GDM1 (cell line): Measurements from ENCODE around the gene SMARCD3.
A peak's percentile ranks its signal among the peaks of the same experiment; 100 is the strongest.

ENCODE experiments used
- DNase-seq: peaks from one replicate; lab custom pipeline; 2025; lab: John Stamatoyannopoulos, UW

SMARCD3 gene

DNA sequence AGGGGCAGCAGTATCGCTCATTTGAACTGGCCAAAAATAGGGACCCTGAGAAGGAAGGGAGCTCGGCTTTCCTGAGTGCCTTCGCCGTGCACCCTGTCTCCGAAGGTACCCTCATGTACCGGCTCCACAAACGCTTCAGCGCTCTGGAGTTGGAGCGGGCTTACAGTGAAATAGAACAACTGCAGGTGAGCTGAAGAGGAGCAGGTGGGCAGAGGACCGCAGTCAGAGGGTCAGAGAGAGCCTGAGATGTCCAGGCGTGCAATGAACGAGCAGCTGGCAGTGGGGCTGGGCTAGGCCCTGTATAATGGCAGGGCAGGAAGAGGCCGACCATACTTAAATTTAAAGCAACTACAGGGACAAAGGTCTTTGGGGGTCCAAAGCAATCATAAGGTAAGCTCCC lies 12.1 kb downstream of the SMARCD3 start:
- DNase-seq = no peak

GRCh38 chr7:151235091-151235787 lies 13.3 kb downstream of the SMARCD3 start:
- DNase-seq = no peak

GRCh38 chr7:151233804-151234203 lies 14.7 kb downstream of the SMARCD3 start:
- no peak for DNase-seq

DNA sequence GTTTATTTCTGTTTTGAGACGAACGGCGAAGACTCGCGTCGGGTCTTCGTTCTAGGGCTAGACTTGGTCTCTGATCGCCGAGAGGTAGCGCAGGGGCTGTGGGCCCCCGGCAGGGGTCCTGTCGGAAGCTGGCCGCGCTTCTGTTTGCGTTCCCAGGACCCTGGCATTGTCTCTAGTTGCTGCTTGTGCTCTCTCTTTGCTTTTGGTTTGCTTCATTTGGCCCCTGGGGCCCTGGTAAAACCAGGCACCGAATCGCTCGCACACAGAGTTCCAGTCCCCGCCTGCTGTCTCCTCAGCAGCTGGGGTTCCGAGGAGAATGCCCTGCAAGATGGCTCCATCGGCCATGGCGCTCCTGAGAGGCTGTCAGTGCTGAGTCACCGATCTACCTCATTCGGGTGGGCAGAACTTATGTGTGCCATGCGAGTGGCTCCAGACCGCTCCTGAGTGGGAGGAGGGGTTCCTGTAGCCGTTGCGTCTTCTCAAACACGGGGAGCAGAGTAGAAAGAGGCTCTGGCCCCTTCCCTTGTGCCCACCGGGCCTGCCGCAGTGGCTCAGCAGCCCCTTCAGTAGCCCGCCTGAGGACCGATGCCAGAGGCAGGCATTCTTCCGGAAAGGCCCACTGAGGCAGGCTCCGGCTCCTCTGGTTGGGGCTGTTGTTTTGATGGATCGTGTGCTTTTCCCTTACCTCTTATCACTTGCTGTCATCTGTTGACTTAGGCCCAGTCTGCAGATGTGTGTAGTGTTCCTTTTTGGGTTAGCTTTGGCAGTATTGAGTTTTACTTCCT lies 15.4 kb downstream of the SMARCD3 start:
- peak; percentile 66 for DNase-seq

GRCh38 chr7:151232091-151232916 lies 16.2 kb downstream of the SMARCD3 start, which contains the start of gene CHPF2:
CHPF2 (plus strand) TSS chr7:151232483; CDS start chr7:151234012, 1,529 bp downstream.
- peak; percentile 88 for DNase-seq

DNA sequence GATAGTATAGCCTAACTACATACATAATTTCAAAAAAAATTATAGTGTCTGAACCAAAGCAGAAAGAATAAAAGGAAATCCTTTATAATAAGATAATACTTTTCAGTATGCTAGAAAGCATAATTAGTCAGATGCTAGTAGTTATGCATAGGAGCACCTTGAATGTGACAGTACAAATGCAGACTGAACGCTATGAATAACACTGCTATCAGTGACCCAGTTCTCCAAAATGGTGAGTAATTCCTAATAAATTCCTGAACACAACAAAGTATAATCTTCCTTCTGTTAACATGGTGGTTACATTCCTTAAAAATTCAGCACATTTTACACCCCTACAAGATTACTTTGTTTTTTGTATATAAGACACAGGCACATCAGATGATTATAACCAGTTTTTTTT lies 17.4 kb downstream of the SMARCD3 start:
- no peak for DNase-seq

- no peak for DNase-seq
Measured at GRCh38 chr7:151229249-151229648, 19.2 kb downstream of the SMARCD3 start.

DNA sequence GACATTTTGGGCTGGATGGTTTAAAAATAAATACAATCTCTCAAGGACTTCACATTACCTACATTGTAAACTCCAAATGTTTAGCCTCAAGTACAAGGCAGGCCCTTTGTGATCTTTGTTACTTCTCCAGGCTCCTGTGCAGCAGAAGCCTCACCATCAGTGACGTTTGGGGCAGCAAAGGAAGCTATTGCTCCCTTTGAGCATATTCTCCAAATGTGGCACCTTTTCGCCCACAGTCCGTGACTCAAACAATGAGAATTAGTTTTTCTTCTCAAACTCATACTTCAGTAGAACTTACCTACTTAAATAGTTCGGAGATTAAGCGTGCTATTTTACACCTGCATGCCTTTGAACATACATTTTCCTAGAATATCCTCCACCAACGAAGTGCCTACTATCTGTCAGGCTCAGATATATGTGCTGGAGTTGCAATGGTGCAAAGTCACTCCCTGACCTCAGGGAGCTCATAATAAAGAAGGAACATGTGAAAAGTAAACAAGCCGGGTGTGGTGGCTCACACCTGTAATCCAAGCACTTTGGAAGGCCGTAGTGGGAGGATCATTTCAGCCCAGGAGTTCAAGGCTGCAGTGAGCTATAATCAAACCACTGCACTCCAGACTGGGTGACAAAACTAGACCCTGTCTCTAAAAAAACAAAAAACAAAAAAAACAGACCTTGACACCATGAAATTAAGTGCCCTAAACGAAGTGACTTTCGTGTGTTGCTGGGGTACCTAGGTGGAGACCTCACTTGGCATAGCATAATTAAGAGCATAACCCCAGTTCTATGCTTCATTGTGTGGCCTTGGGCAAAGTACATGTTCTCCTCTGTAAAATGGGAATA lies 20.2 kb downstream of the SMARCD3 start:
- DNase-seq = no peak

- peak; percentile 96 for DNase-seq
Measured at GRCh38 chr7:151226875-151227782, 21.4 kb downstream of the SMARCD3 start, which contains the start of gene ABCF2. ABCF2 (minus strand) TSS chr7:151227205; CDS start chr7:151226458, 747 bp downstream.

GRCh38 chr7:151226560-151226874 lies 22.0 kb downstream of the SMARCD3 start:
- no peak for DNase-seq

DNA sequence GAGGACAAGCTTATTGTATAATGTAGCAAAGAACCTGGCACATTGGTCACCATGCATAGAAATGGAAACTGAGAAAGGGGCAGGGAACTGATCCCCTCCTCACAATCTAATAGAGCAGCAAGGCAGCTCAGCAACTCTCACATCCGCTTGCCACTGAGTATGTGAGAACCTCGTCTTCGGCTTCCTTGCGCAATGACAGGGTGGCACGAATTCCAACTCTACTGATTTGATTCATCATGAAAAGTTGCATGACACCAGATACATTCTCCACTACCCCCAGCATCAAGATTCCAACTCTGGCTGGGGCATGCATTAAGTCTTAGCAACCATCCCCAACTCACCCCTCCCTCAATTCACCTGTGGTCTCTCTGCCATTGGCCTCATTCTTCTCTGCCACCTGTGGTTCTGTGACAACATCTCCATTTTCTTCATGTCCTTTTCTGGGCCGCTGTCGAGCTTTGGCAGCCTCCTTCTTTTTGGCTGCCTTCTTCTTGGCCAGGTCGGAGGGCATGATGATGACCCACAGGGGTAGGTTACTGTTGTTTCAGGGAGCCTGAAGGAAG lies 22.5 kb downstream of the SMARCD3 start:
- no peak for DNase-seq

- no peak for DNase-seq
Measured at GRCh38 chr7:151223728-151224127, 24.8 kb downstream of the SMARCD3 start.

GRCh38 chr7:151218170-151218569 lies 30.3 kb downstream of the SMARCD3 start:
- DNase-seq = no peak

DNA sequence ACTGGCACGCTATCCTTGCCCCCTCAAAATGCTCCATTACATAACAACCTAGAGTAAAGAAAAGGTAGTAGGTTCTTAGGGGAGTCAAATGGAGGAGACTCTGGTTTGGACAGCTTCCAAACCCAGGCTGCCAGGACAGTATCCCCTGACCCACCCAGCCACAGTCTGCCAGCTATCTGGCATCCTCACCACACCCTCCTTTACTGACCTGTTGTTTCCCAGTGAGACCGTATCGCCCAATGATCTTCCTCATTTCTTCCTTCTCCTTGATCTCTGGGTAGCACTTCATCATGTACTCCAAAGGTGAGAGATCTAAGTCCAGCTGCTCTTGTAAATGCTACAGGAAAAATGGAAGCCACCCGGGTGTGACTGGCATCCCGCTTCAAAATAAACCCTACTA lies 33.1 kb downstream of the SMARCD3 start:
- no peak for DNase-seq

DNA sequence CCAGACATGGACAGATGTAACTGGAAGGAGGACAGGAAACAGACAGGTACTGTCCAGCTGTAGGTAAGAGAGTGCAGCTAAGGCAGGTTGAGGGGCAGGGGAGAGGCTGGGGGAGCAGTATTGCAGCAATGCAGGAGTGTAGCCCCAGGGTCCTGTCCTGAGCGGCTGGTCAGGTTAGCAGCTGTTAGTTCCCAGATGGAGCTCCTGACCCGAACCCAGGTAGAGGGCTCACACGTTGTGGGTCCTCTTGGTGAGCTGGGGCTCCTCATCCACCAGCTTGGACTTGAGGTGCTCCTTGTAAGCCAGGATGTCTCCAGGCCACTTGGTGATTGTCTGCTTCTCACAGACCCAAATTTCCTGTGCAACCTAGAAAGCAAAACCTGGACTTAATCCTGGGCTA lies 34.7 kb downstream of the SMARCD3 start:
- DNase-seq = no peak

DNA sequence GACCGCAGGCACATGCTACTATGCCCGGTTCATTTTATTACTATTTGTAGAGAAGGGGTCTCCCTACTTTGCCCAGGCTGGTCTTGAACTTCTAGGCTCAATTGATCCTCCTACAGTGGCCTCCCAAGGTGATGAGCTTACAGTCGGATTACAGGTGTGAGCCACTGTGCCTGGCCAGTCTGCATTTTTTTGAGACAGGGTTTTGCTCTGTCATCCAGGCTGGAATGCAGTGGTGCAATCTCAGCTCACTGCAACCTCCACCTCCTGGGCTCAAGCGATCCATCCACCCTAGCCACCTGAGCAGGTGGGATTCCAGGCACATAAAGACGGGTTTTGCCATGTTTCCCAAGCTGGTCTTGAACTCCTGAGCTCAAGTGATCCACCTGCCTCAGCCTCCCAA lies 35.9 kb downstream of the SMARCD3 start:
- DNase-seq = no peak

- no peak for DNase-seq
Measured at GRCh38 chr7:151211155-151211772, 37.2 kb downstream of the SMARCD3 start.

DNA sequence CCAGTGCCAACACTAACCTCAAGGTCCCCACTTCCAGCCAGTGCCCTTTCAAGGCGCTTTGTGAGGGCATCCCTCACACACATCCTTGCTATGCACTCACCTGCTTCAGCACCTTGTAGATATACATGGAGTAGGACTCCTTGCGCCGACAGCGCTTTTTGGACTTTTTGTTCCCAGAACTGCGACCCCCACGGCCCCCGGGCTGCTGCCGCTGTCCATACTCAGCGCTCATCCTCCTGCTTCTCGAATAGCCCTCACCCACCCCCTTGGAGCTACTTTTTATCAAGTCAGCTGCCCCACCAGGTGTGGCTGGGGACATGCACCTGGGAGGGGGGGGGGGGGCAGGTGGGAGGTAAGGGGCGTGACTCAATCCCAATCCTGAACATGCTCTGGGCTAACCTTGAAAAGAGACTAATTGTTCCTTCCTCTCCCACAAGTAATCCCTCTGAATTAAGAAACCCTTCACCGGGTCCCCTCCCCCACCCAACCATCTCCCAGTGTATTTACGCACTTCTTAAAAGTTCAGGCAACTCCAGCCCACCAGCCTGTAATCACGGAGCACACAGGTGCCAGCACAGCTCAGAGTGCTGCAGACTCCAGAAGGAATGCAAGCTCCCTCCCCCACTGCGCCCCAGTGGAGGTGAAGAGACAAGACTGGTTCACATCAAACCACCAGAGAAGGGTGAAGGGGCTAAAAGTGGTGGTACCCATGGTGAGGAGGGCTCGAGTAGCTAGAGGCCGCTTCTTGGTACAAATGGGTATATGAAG lies 38.2 kb downstream of the SMARCD3 start, which contains the start of gene H2BK1:
H2BK1 (minus strand) TSS at position 402 of the 768 bp plus-strand sequence; CDS start at position 232, 170 bp downstream.
- DNase-seq = no peak

DNA sequence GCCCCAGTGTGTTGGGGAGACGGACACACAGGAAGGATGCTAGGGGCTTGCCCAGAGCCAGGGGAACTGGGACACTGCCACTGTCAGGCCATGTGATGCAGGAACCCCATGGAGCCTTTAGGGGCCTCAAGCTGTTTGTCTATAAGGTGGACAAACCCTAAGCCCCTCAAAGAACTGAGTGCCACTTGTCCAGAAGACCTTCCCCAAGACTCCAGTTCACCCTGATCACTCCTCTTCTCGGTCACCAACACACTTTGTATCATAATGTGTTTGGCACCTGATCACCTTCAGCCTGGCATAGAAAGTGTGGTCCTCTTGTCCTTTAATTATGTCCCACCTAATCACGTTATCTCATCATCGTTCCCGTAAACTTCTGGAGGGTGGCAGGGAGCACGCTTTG lies 38.9 kb downstream of the SMARCD3 start:
- DNase-seq = no peak
